Upper lobe of right lung (tissue), 1 donor: ENCODE data around the gene LHFPL3. TPM values are rescaled to one million over a fixed set of nuclear protein-coding genes. Genes with fewer than 3 reads are reported as not detected.

Experiments
- ATAC-seq: fragments of 200-7000 bp; cut with Tn5 transposase; one replicate; pipeline ENCODE4 v1.9.1; 2020; ENCODE audit warnings: mild to moderate bottlenecking, moderate library complexity
- DNase-seq: peaks from one replicate; pipeline ENCODE4 v3.0.0-alpha.2; 2020
- H3K27ac ChIP-seq: fragments of 200-600 bp; one replicate; pipeline ENCODE4 v1.8.0; 2022
- H3K27me3 ChIP-seq: fragments of 200-600 bp; one replicate; pipeline ENCODE4 v1.8.0; 2022; ENCODE audit warnings: mild to moderate bottlenecking
- H3K36me3 ChIP-seq: fragments of 200-600 bp; one replicate; pipeline ENCODE4 v1.8.0; 2022
- H3K4me1 ChIP-seq: fragments of 200-600 bp; one replicate; pipeline ENCODE4 v1.8.0; 2022
- H3K4me3 ChIP-seq: fragments of 200-600 bp; one replicate; pipeline ENCODE4 v1.8.0; 2022; ENCODE audit warnings: mild to moderate bottlenecking
- H3K9me3 ChIP-seq: fragments of 200-600 bp; one replicate; pipeline ENCODE4 v1.8.0; 2022
- CTCF ChIP-seq: fragments of 200-600 bp; IDR thresholded peaks from one replicate; pipeline ENCODE4 v1.8.0; 2022; ENCODE audit warnings: antibody characterized with exemption
- intact Hi-C: fragments of 100-400 bp; cut with DNase I; formaldehyde crosslinking; loops from one replicate; pipeline ENCODE4 v1.11.0; 2022
- total RNA-seq: library from RNA; stranded (reverse); fragmentation: NEBNext Ultra II Directional; extraction: Animal tissue kit (Norgen Biotek cat#: 25700); gene quantifications from one replicate; pipeline ENCODE4 v1.2.1, GENCODE V29; 2021
- donor health status: DM: no; HTN: yes; CAD: no; lungs with severe emphysema.

LHFPL3 gene
- total RNA-seq, 1 donor from 2014 or later = not detected

GRCh38 chr7:104772405-104773345 is 444.3 kb downstream of the LHFPL3 start:
- intact Hi-C loops = no loop called here
- no peaks in the 10 kb centered on the region for H3K27me3 ChIP-seq
- H3K27ac ChIP-seq = no peak overlapping the region
- H3K4me1 ChIP-seq = no peaks in the 10 kb centered on the region
- no peaks in the 10 kb centered on the region for H3K9me3 ChIP-seq
- H3K36me3 ChIP-seq = no peaks in the 10 kb centered on the region
- DNase-seq (no peak), ATAC-seq (no peak)
- TF ChIP-seq CTCF = no peak
- no peak overlapping the region for H3K4me3 ChIP-seq

GRCh38 chr7:104773796-104774195 is 445.4 kb downstream of the LHFPL3 start:
- Histone ChIP-seq H3K36me3 (no peaks in the 10 kb centered on the region), H3K4me3 (no peak overlapping the region), H3K4me1 (no peaks in the 10 kb centered on the region), H3K27me3 (no peaks in the 10 kb centered on the region), H3K9me3 (no peaks in the 10 kb centered on the region), H3K27ac (no peak overlapping the region)
- TF ChIP-seq CTCF = no peak
- intact Hi-C loops = no loop called here
- no peak for ATAC-seq
- DNase-seq = no peak

GRCh38 chr7:104775531-104775930 is 447.1 kb downstream of the LHFPL3 start:
- Histone ChIP-seq H3K4me1 (no peaks in the 10 kb centered on the region), H3K9me3 (no peaks in the 10 kb centered on the region), H3K36me3 (no peaks in the 10 kb centered on the region), H3K27ac (no peak overlapping the region), H3K4me3 (no peak overlapping the region), H3K27me3 (no peaks in the 10 kb centered on the region)
- intact Hi-C loops = no loop called here
- ATAC-seq (no peak), DNase-seq (no peak)
- no peak for TF ChIP-seq CTCF

- intact Hi-C loops = no loop called here
- Histone ChIP-seq H3K36me3 (no peaks in the 10 kb centered on the region), H3K27me3 (no peaks in the 10 kb centered on the region), H3K4me1 (no peaks in the 10 kb centered on the region), H3K27ac (no peak overlapping the region), H3K9me3 (no peaks in the 10 kb centered on the region), H3K4me3 (no peak overlapping the region)
- ATAC-seq (no peak), DNase-seq (no peak)
- TF ChIP-seq CTCF = no peak
Measured at GRCh38 chr7:104777301-104777800, 448.9 kb downstream of the LHFPL3 start.

- H3K9me3 ChIP-seq = no peaks in the 10 kb centered on the region
- no peak overlapping the region for H3K4me3 ChIP-seq
- no peaks in the 10 kb centered on the region for H3K27me3 ChIP-seq
- H3K4me1 ChIP-seq = no peaks in the 10 kb centered on the region
- ATAC-seq (no peak), DNase-seq (no peak)
- intact Hi-C loops = no loop called here
- H3K36me3 ChIP-seq = no peaks in the 10 kb centered on the region
- TF ChIP-seq CTCF = no peak
- no peak overlapping the region for H3K27ac ChIP-seq
Measured at GRCh38 chr7:104779888-104780287, 451.5 kb downstream of the LHFPL3 start.
